Omental fat pad (tissue), 4 donors: ENCODE data around the gene ASPN. TPM values are rescaled to one million over a fixed set of nuclear protein-coding genes. Genes with fewer than 3 reads are reported as not detected.

Experiments
- ATAC-seq: fragments of 150-250 bp; one replicate; pipeline ENCODE4 v1.9.1; 2016; ENCODE audit warnings: mild to moderate bottlenecking, moderate library complexity; ENCODE audit not compliant: low FRiP score
- DNase-seq: peaks from one replicate; pipeline ENCODE4 v3.0.0-alpha.2; 2019; ENCODE audit warnings: low spot score
- CTCF ChIP-seq, 3 donors: fragments of 450-650 bp; IDR thresholded peaks; one replicate each; pipeline ENCODE4 v1.5.1; 2016 to 2017; ENCODE audit warnings: antibody characterized with exemption in 3 of 3, mild to moderate bottlenecking in 3 of 3, moderate library complexity in 2 of 3
- total RNA-seq, 4 donors: library from RNA; depleted of rRNA; stranded (reverse); fragments of >200 nt; gene quantifications; one replicate each; pipeline ENCODE4 v1.1.0, GENCODE V29; 2016

ASPN gene
- total RNA-seq, 4 donors from 2014 or later = 4.8 to 17.7 (median 11.4) TPM

GRCh38 chr9:92513349-92513748, 31.0 kb upstream of the ASPN start:
- DNase-seq (no peak), ATAC-seq (no peak)
- no peak for TF ChIP-seq CTCF (IDR thresholded peaks at IDR 0.05)

- DNase-seq = no peak
- no peak for TF ChIP-seq CTCF (IDR thresholded peaks at IDR 0.05)
- ATAC-seq = no peak
Measured at GRCh38 chr9:92512622-92513021, 30.3 kb upstream of the ASPN start.

GRCh38 chr9:92510747-92511146, 28.4 kb upstream of the ASPN start:
- ATAC-seq = no peak
- TF ChIP-seq CTCF (IDR thresholded peaks at IDR 0.05) = no peak
- DNase-seq = no peak

GRCh38 chr9:92509050-92509449, 26.7 kb upstream of the ASPN start:
- ATAC-seq (no peak), DNase-seq (no peak)

GRCh38 chr9:92508018-92508820, 25.9 kb upstream of the ASPN start:
- TF ChIP-seq CTCF (IDR thresholded peaks at IDR 0.05) = no peak
- no peak for DNase-seq
- no peak for ATAC-seq

More at GRCh38 chr9:92509050-92509449, 26.7 kb upstream of the ASPN start:
- no peak for TF ChIP-seq CTCF (IDR thresholded peaks at IDR 0.05)

GRCh38 chr9:92507496-92507895, 25.2 kb upstream of the ASPN start:
- DNase-seq (no peak), ATAC-seq (no peak)
- TF ChIP-seq CTCF (IDR thresholded peaks at IDR 0.05) = no peak

GRCh38 chr9:92507005-92507404, 24.7 kb upstream of the ASPN start:
- no peak for TF ChIP-seq CTCF (IDR thresholded peaks at IDR 0.05)
- no peak for DNase-seq
- no peak for ATAC-seq
